OCI-LY7 (cell line): ENCODE measurements around the gene PDIA2.

Source experiments
- CTCF ChIP-seq: fragments of 200-600 bp; sonication (generic); conservative IDR thresholded peaks from 2 replicates; pipeline ENCODE4 v1.5.1; 2014; ENCODE audit warnings: mild to moderate bottlenecking, antibody characterized with exemption, low read length, moderate library complexity, mixed read lengths
- EZH2phosphoT487 ChIP-seq: fragments of 200-600 bp; sonication (generic); IDR thresholded peaks from 2 replicates; pipeline ENCODE4 v1.6.1; 2018; ENCODE audit warnings: low read depth, borderline replicate concordance, mild to moderate bottlenecking, mixed run types, antibody characterized with exemption, low read length, moderate library complexity, mixed read lengths

GRCh38 chr16:307691-308312 lies 24.8 kb downstream of the PDIA2 start:
- TF ChIP-seq CTCF (no peak), EZH2phosphoT487 (no peak)
